Activated CD4-positive, alpha-beta T cell treated with anti-CD3 and anti-CD28 coated beads, Interleukin-2, amount 50 U/mL, for 1 hour (primary cell): Measurements from ENCODE around the gene RAB13.

Experiments
- DNase-seq: peaks from one replicate; pipeline ENCODE4 v3.0.0-alpha.2; 2020

Gene RAB13

GRCh38 chr1:153932156-153933131 is 53.7 kb downstream of the RAB13 start:
- DNase-seq: no peak
